OCI-LY1 (cell line): ENCODE results near the gene PHLDB3.

Source experiments
- H2AFZ ChIP-seq: fragments of 200-600 bp; sonication (generic), shearing (Covaris generic); 2 replicates; pipeline ENCODE4 v1.6.0; 2014; ENCODE audit warnings: antibody characterized with exemption, mild to moderate bottlenecking, low read length
- H3F3A ChIP-seq: fragments of 200-600 bp; sonication (generic), shearing (Covaris generic); 2 replicates; pipeline ENCODE4 v1.6.0; 2014; ENCODE audit warnings: mild to moderate bottlenecking, antibody characterized with exemption, low read length, moderate library complexity; ENCODE audit not compliant: insufficient read depth
- H3K27ac ChIP-seq: fragments of 200-600 bp; sonication (generic); 2 replicates; pipeline ENCODE4 v1.5.1; 2014; ENCODE audit warnings: low read length, mixed run types, mild to moderate bottlenecking, low read depth; ENCODE audit not compliant: poor library complexity, severe bottlenecking
- H3K27me3 ChIP-seq: fragments of 200-600 bp; sonication (generic); 2 replicates; pipeline ENCODE4 v1.6.0; 2014; ENCODE audit warnings: antibody characterized with exemption, mild to moderate bottlenecking, low read length, moderate library complexity; ENCODE audit not compliant: insufficient read depth
- H3K36me3 ChIP-seq: fragments of 200-600 bp; sonication (generic); 2 replicates; pipeline ENCODE4 v1.6.1; 2014; ENCODE audit warnings: mild to moderate bottlenecking, antibody characterized with exemption, low read length, moderate library complexity, mixed read lengths; ENCODE audit not compliant: insufficient read depth
- H3K4me1 ChIP-seq: fragments of 200-600 bp; sonication (generic); 2 replicates; pipeline ENCODE4 v1.5.1; 2014; ENCODE audit warnings: mild to moderate bottlenecking, low read length, moderate library complexity; ENCODE audit not compliant: insufficient read depth, severe bottlenecking
- H3K4me2 ChIP-seq: fragments of 200-600 bp; sonication (generic), shearing (Covaris generic); 2 replicates; pipeline ENCODE4 v1.6.1; 2014; ENCODE audit warnings: low read length
- H3K4me3 ChIP-seq: fragments of 200-600 bp; sonication (generic); 2 replicates; pipeline ENCODE4 v1.5.1; 2014; ENCODE audit warnings: low read length, low read depth, mild to moderate bottlenecking, mixed read lengths; ENCODE audit not compliant: poor library complexity, severe bottlenecking
- H3K79me2 ChIP-seq: fragments of 200-600 bp; shearing (Covaris generic); 2 replicates; pipeline ENCODE4 v1.6.1; 2016; ENCODE audit warnings: mixed run types, low read length, mixed read lengths; ENCODE audit not compliant: insufficient read depth
- H3K9ac ChIP-seq: fragments of 200-600 bp; sonication (generic), shearing (Covaris generic); 2 replicates; pipeline ENCODE4 v1.6.1; 2014; ENCODE audit warnings: mild to moderate bottlenecking, low read length, mixed read lengths
- H3K9me2 ChIP-seq: fragments of 200-600 bp; sonication (generic), shearing (Covaris generic); 2 replicates; pipeline ENCODE4 v1.6.1; 2014; ENCODE audit warnings: low read depth, mild to moderate bottlenecking, low read length, mixed read lengths
- H3K9me3 ChIP-seq: fragments of 200-600 bp; shearing (Covaris generic); 2 replicates; pipeline ENCODE4 v1.6.1; 2014; ENCODE audit warnings: low read length, mixed read lengths
- H4K20me1 ChIP-seq: fragments of 200-600 bp; sonication (generic), shearing (Covaris generic); 2 replicates; pipeline ENCODE4 v1.6.0; 2016; ENCODE audit warnings: mild to moderate bottlenecking, low read length; ENCODE audit not compliant: insufficient read depth
- CTCF ChIP-seq: fragments of 200-600 bp; sonication (generic), shearing (Covaris generic); IDR thresholded peaks from 2 replicates; pipeline ENCODE4 v1.5.1; 2017; ENCODE audit warnings: mild to moderate bottlenecking, antibody characterized with exemption, low read length, moderate library complexity, mixed read lengths
- EZH2 ChIP-seq: fragments of 200-600 bp; sonication (generic), shearing (Covaris generic); IDR thresholded peaks from 2 replicates; pipeline ENCODE4 v1.8.0; 2017; ENCODE audit warnings: borderline replicate concordance, mixed run types, mild to moderate bottlenecking, antibody characterized with exemption, low read length, moderate library complexity, mixed read lengths

Gene PHLDB3

GRCh38 chr19:43499042-43499441 lies 5.5 kb downstream of the PHLDB3 start:
- H3K36me3 ChIP-seq: peaks cover 5% of the 10 kb centered on the region; the same call in 1 of the 2 replicates
- no peak overlapping the region for H2AFZ ChIP-seq
- no peak overlapping the region for H3K9ac ChIP-seq

GRCh38 chr19:43498233-43498842 lies 6.2 kb downstream of the PHLDB3 start:
- Histone ChIP-seq H3K36me3 (peaks cover 5% of the 10 kb centered on the region; the same call in 1 of the 2 replicates), H3K27me3 (no peaks in the 10 kb centered on the region), H2AFZ (no peak overlapping the region), H3K4me2 (no peak overlapping the region), H3K4me1 (peaks cover 7% of the 10 kb centered on the region), H3K9me3 (no peaks in the 10 kb centered on the region), H3K79me2 (no peaks in the 10 kb centered on the region), H4K20me1 (no peaks in the 10 kb centered on the region), H3K9me2 (no peaks in the 10 kb centered on the region), H3F3A (no peaks in the 10 kb centered on the region), H3K9ac (no peak overlapping the region), H3K4me3 (no peak overlapping the region), H3K27ac (no peak overlapping the region)
- no peak for TF ChIP-seq CTCF
- TF ChIP-seq EZH2: no peak

More at GRCh38 chr19:43499042-43499441, 5.5 kb downstream of the PHLDB3 start:
- Histone ChIP-seq H3K27me3 (no peaks in the 10 kb centered on the region), H3K4me2 (no peak overlapping the region), H3K79me2 (no peaks in the 10 kb centered on the region), H3K4me1 (peaks cover 10% of the 10 kb centered on the region), H4K20me1 (no peaks in the 10 kb centered on the region), H3F3A (no peaks in the 10 kb centered on the region), H3K9me3 (no peaks in the 10 kb centered on the region), H3K9me2 (no peaks in the 10 kb centered on the region), H3K4me3 (no peak overlapping the region), H3K27ac (no peak overlapping the region)
- TF ChIP-seq EZH2: no peak
- no peak for TF ChIP-seq CTCF

- H3K27ac ChIP-seq: no peak overlapping the region
- H3K27me3 ChIP-seq: no peaks in the 10 kb centered on the region
- H2AFZ ChIP-seq: no peak overlapping the region
- H3K79me2 ChIP-seq: no peaks in the 10 kb centered on the region
- no peaks in the 10 kb centered on the region for H3K9me3 ChIP-seq
- H3K9ac ChIP-seq: no peak overlapping the region
- no peak overlapping the region for H3K4me3 ChIP-seq
- H3K36me3 ChIP-seq: peaks cover 5% of the 10 kb centered on the region; the same call in 1 of the 2 replicates
- H4K20me1 ChIP-seq: no peaks in the 10 kb centered on the region
- TF ChIP-seq CTCF (no peak), EZH2 (no peak)
- H3K4me2 ChIP-seq: no peak overlapping the region
- H3K4me1 ChIP-seq: no peaks in the 10 kb centered on the region
- H3F3A ChIP-seq: no peaks in the 10 kb centered on the region
- H3K9me2 ChIP-seq: no peaks in the 10 kb centered on the region
These were observed 7.6 kb downstream of the PHLDB3 start for GRCh38 chr19:43496960-43497359.
